GM21360 (cell line): ENCODE data around the gene HTT.

Source experiments
- ATAC-seq: cut with Tn5 transposase; IDR thresholded peaks from one replicate; pipeline ENCODE4 v1.9.1; 2021; ENCODE audit warnings: mild to moderate bottlenecking, moderate library complexity; ENCODE audit not compliant: unreplicated experiment

Gene HTT

DNA sequence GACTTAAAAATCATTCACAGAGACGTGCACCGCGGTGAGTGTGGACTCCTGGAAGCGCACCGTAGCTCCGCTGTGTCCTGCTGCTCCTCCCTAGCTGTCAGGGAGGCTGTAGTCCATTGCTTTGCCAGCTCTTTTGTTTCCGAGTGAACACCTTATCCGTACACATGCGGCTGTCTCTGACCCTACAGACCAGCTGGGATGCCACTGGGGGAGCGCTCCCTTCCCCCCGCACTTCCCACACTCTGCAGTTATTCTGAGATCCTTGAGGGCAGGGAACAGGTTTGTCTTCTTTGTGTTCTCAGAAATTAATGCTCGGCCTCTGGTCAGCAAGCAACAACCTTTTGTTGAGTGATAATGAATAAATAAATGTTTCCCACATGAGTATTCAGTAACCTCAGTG is 140.8 kb downstream of the HTT start:
- ATAC-seq = no peak

DNA sequence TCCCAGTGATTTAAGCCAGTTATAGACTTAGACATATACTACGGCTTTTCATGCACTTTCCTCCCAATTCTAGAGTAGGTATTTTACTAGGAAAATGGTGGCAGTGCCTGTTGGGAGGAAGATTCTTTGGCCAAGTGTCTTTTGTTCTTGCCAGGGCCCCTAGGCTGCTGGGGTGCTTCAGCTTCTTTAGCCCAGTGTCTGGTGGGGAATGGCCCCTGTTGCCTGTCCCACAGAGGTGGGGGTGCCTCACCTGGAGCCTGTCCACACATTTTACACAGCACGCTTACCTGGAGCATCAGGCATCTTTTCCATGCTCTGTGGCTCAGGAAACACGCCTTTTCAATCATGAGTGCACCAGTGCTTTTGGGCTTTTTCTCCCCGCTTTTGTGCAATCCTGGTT is 141.3 kb downstream of the HTT start:
- no peak for ATAC-seq

DNA sequence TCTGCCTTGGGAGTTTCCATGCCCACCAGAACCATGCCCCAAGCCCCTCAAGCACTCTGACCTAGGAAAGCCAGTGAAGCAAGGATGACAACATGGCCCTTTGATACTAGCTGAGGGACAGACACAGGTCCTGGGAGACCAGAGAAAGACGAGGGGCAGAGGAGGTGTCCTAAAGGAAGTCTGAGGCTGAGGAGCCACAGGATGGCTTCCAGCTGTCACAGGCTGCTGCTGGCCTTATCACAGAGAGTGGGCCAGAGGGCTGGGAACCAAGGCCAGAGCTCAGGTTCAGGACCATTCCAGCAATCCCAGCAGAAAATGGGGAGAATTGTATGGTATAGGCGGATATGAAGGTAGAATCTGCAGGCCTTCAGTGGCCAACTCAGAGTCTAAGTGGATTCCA is 142.8 kb downstream of the HTT start:
- no peak for ATAC-seq

DNA sequence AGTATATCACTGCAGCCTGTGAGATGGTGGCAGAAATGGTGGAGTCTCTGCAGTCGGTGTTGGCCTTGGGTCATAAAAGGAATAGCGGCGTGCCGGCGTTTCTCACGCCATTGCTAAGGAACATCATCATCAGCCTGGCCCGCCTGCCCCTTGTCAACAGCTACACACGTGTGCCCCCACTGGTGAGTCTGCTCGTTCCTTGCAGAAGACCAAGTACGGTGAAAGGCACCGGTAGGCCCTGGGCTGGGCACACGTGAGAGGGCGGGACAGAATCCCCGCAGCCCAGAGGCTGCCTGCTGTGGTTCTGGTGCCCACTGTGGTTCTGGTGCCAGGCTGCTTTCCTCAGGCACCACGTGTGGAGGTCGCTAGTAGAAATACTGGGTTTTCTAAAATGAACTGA is 143.3 kb downstream of the HTT start:
- no peak for ATAC-seq

DNA sequence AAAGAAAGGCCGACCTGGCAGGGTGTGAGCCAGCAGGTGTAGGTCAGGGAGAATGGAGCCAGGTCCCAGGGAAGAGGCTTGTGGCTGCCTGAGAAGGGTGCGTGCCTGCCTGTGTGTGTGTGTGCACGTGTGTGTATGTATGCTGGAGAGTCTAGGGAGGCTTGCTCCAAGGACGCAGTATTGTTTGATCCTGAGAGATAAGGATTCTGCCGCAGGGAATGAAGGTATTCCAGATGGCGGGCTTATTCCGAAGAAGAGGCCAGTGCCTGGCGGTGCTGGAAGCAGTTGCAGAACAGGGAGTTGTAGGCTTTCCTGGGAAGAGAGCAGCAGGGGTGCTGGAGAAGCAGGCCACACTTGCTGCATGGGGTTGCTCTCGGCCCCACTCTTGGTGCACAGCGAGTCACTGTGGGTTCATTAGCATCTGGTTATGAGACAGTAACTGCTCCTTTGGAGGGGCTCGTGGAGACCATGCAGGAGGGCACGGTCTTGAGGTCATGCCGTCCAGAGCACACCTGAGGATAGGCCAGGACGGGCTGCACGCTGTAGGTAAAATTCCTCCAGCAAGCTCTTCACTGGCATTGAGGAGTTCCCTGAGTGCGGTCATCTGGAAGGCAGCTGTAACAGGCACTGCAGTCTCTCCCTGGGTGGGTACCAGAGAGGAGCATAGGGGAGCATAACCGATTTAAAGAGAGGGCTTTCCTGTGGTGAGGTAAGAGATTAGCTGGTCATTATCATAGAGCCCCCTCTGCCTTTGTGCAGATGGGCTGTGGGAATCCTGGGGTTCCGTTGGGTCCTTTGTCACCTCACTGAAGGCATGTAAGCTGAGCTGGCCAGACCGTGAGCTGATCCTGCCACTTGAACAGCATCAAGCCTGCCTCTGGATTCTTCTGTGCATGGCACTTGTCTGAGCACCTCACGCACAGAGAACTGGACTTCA is 144.6 kb downstream of the HTT start:
- ATAC-seq = no peak

DNA sequence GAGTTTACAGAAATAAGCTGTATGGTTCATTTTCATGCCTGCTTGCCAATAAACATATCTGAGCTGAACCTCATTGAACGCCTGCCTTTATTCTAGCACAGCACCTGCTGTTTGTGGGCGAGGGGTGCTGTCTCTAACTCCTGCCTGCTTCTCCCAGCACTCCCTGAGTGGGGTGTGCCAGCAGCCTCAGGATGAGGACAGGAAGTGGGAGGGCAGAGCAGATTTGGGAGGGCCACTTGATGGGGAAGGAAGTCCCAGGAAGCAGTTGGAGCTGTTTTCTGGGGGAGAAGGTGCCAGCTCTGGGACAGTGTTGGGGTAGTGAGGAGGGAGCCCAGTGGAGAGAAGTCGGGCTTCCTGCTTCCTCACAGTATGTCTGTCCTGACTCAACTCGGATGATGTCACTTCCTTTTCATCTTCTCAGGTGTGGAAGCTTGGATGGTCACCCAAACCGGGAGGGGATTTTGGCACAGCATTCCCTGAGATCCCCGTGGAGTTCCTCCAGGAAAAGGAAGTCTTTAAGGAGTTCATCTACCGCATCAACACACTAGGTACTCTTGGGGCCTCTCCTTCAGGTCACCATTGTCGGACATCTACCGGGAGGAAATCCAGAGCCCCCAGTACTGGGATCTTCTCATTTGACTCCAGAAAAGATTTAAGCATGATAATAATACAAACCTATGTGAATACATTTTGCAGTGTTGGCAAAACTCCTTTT is 145.4 kb downstream of the HTT start:
- no peak for ATAC-seq

DNA sequence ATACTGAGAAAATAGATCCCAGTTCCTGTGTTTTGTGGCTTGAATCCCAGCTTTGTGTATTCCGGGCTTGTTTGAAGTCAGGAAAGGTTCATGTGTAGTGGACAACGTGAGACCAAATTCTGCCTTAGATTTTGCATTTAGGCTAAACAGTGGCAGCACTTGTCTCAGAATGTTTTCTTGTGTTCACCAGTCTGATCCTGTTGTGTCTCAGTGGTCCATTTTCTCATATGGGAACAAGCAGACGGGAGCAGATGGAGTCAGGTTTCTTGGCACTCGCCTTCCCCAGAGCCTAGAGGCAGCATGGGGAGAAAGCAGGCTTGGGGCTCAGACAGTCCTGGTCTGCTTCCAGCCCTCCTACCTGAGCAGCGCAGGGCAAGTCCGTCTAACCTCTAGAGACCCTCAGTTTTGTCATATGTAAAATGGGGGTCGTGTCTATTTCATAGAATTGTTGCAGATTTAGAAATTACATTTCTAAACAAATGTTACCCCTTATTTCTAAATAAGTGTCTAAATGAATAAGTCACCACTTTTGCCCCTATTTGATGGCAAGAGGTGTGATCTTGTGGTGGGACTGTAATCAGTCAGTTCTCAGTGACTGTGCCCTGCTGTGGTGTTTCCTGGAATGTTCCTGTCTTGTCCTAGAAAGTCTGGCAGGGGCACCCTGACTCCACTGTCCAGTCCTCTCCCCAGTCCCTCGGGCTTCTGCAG is 146.1 kb downstream of the HTT start:
- no peak for ATAC-seq

DNA sequence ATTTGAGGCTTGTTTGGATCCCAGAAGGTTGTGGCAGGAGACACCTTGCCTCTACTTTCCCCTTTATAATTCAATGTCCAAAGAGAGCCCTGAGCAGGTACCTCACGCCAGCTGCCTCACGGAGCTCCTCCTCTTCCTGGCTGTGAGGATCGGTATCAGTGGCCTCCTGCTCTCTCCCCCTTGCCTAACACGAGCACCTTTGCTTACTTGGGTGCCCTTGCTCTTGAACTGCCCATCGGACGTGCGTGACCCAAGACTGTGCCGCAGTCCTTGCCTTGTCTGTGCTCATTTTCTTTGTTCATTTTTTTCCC is 146.7 kb downstream of the HTT start:
- ATAC-seq = no peak

DNA sequence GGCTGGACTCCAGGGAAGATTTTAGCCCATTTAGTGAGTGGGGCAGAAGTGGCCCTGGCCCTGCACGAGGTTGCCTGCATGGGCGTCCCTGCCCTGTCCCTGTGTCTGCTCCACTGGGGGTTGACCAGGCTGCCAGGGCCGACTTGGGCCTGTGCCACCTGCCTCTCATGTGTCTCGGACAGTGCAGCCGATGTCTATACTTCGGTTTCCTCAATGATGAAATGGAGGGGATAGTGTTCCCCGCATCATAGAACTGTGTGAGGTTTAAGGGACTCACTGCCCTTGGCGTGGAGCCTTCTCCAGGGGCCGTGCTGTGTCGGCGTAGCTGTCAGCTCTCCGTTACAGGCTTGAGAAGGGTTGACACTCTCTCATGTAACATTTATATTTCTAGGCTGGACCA is 147.5 kb downstream of the HTT start:
- no peak for ATAC-seq

DNA sequence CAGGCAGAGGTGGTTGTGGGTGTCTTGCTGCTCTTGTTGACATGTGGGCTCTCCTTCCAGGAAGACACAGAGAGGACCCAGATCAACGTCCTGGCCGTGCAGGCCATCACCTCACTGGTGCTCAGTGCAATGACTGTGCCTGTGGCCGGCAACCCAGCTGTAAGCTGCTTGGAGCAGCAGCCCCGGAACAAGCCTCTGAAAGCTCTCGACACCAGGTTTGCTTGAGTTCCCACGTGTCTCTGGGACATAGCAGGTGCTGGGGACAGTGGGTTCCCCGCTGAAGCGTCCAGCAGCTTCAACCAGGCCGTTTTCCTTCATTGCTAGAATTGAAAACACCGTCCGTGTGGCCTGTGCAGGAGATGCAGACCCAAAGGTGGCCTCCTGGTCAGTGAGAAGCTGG is 148.9 kb downstream of the HTT start:
- ATAC-seq = no peak

DNA sequence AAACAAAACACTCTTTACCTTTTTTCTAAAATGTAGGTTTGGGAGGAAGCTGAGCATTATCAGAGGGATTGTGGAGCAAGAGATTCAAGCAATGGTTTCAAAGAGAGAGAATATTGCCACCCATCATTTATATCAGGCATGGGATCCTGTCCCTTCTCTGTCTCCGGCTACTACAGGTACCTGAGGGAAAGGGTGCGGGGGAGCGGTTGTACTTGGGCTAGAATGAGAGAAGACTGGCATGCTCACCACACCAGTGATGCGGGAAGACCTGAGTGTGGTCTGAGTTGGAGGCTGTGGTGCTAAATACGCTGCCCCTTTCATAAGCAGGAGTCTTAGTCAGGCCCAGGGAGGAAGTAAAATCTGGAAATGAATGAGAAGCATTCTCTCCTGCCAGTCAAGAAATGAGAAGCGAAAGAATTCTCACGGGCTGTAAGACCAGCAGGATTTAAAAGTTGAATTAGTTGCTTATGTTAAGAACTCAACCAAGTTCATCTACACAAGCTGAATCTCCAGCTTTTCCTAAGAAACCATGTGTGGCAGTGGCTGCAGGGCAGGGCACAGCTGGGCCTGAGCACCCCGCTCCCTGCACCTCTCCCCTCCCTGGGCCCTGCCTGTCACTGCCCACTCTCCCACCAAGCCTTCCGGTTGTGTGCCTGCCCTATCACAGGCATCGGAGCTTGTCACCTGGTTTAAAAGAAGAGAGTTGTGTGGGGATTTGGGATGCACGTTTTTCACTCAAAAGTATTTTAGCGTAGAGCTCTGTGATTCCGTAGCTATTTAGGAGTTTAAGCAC is 149.7 kb downstream of the HTT start:
- no peak for ATAC-seq

DNA sequence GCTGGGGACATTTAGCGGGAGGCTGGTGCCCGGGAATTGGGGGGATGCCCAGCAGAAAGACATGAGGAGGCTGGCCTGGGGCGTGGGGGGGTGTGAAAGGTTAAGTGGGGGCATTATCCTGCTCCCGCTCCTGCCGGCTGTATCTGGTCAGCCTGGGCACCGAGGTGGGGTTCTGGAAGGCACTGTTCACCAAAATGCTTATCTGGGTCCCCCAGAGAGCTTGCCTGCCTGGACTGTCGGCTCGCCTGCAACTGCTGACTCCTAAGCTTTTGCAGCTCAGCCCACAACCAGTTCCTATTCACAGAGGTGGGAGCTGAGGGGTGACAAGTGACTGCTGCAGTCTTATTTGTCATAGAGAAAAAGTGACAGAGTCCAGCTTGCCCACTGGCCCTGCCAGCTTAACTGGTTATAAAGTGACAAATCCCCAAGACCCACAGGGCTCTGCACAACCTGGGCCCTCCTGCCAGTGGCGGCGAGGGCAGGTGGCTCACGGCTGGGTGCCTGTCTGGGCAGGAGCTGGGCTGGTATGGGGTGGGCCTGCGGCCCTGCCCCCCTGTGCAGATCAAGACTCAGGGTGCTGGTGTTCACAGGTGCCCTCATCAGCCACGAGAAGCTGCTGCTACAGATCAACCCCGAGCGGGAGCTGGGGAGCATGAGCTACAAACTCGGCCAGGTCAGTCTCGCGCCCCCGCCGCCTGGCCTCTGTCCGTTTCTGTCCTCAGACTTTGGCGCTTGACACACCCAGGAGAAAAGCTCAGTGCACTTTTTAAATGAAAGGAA is 150.8 kb downstream of the HTT start:
- ATAC-seq = no peak

DNA sequence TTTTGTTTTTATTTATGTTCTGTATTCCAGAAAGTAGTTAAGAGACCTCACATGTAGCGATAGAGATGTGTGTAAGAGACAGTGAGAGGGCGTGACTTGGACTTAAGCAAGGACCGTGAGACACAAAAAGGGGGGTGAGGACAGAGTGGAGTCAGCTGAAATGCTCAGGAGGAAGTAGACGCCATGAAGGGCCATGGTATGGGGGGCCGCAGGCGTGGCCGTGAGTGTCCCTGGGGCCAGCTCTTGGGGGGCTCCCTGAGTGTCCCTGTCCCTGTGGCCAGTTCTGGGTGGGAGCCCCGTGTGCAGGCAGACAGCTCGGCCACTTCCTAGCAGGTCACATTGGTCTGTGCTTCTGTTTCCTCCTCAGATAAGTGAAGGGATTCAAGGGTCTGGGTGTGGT is 151.5 kb downstream of the HTT start:
- no peak for ATAC-seq

DNA sequence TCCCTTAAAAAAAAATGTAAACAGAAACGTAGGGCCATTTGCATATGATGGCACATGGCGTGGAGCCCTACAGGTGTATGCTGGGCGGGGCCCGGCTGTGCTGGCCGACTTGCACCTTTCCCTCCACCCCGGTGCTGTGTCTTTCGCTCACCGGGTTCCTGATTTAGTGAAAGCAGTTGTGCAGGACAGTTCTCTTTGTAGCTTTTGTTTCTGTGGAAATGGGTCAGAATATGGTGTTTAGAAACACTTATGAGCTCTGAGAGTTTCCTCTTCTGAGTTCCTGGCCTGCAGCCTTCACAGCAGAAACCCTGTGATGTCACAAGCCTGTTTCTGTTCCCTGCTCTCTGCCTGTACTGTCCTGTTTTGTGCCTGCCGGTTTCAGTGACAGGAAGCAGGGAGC is 152.0 kb downstream of the HTT start:
- no peak for ATAC-seq

DNA sequence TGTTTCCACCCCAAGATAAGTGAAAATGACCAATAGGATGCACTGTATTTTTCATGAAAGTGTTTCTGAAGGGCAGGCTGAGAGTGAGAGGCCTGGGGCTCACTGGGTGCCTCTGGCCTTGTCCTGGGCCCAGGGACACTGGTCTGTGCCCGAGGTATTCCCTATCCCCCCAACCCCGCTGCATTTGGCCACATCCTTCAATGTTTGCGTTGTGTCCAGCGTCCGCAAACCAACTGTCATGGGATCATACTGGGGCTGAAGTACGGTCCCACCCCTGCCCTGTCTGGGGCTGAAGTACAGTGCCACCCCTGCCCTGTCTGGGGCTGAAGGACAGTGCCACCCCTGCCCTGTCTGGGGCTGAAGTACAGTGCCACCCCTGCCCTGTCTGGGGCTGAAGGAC is 152.5 kb downstream of the HTT start:
- no peak for ATAC-seq

DNA sequence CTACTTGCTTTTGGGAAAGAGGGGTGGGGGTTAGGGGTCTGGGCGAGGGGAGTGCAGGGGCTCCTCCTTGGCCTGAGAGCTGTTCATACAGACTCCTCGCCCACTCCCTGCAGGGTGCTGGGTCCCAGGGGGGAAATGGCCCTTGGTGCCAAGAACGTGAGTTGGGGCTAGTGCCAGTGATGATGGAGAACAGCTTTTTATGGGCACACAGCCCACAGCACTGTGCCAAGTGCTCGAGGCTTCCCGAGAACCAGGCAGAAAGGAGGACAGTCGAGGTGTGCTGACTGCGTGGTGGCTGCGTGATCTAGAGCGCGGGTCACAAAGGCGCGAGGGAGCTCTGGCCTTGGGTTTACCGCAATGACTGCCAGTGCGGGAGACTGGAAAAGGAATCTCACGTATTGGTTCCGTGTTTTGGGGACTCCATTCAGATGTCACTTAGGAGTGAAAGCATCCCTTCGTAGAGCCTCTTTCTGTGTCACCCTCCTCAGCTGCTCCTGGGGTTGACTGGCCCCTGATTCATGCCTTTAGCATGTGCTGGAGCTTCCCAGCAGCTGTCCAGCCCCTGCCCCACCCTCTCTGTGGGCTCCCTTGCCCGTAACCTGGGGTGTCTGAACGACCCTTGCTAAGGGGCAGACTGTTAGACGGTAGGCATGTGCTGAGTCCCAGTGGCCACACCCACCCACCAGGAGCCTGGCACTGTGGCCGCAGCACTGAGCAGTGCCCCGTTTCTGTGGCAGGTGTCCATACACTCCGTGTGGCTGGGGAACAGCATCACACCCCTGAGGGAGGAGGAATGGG is 153.6 kb downstream of the HTT start:
- no peak for ATAC-seq

DNA sequence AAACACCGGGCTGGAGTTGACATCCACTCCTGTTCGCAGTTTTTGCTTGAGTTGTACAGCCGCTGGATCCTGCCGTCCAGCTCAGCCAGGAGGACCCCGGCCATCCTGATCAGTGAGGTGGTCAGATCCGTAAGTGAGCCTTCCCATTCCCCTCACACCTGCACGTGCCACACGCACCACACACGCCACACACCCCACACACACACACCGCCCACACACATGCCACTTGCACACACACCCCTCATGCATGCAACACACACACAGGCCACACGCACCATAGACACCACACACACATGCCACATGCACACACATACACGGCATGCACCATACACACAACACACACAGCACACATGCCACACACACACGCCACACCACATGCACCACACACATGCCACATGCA is 154.4 kb downstream of the HTT start:
- no peak for ATAC-seq

DNA sequence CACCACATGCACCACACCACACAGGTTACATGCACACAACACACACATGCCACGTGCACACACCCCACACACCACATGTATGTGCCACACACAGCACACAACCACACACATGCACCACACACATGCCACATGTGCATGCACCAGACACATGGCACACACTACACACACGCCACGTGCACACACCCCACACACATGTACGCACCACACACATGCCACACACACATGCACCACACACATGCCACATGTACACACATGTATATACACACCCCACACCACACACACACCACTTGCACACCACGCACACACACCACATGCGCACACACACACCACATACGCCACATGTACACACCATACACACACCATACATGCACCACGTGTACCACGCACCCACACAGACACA is 154.8 kb downstream of the HTT start:
- ATAC-seq = no peak

DNA sequence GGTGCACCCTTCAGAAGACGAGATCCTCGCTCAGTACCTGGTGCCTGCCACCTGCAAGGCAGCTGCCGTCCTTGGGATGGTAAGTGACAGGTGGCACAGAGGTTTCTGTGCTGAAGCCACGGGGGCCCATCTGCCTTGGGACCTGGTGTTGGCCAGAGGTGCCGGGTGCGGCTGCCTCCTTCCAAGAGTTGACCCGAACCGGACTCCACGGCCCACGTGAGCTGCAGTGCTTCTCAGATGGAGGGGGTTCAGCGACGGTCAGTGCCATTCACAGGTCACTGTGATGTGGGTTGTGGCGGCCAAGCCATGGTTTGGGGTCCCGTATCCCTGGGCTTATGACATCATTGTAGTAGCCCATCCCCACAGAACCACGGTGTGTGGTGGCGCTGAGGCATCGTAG is 155.5 kb downstream of the HTT start:
- ATAC-seq = no peak

DNA sequence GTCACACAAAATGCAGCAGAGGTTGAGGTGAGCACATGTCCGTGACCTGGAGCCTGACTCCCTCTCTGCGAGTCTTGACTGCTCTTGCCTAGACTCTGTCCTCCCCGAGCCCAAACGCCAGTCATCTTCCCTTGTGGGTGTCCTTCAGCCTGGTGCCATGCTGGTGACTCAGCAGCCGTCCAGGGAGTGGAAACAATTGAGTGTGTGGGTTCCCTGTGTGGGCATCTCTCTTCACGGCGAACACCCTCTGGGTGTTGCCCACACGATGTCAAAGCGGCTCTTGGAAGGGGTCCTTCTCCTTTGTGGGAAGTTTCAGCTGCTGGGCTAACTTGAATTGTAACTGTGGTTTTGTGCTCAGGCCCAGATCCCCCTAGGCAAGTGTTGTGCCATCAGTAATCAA is 157.0 kb downstream of the HTT start:
- no peak for ATAC-seq
